ENCODE data around the gene TMEM258.

DNA sequence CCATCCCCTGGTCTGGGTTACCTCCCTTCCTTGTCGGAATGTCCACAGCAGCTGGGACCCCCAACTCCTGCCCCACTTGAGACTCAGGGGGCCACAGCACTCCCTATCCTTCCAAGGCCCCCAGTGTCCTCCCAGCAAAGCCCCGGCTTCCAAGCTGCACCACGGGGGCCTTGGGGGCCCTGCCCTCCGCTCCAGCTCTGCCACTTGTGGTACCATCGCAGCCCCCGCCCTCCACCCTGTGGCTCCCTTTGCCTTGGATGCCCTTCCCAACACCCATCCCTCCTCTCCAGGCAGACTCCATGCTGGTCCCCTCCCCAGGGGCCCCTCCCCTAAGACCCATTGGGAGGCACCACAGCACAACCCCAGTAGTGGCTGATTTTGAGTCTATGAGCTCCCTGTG is 17.3 kb downstream of the TMEM258 start:
- no peak for TF ChIP-seq EZH2 (IDR thresholded peaks at IDR 0.05; ENCODE audit: insufficient read depth, poor library complexity, severe bottlenecking)
- no peak for TF ChIP-seq EZH2phosphoT487 (IDR thresholded peaks at IDR 0.05; ENCODE audit: insufficient read depth, low read depth)
